HG03432 (cell line): ENCODE results near the gene GPR21.

Experiments
- ATAC-seq: cut with Tn5 transposase; IDR thresholded peaks from one replicate; pipeline ENCODE4 v1.9.1; 2021; ENCODE audit warnings: mild to moderate bottlenecking, moderate library complexity; ENCODE audit not compliant: unreplicated experiment

The GPR21 gene

GRCh38 chr9:123033352-123033751 lies at the start of gene GPR21:
Gene GPR21, plus strand, starts transcription at chr9:123033667. Its CDS starts 900 bp downstream, at chr9:123034567.
- no peak for ATAC-seq

- no peak for ATAC-seq
Observed at GRCh38 chr9:122986010-122986409, 47.5 kb upstream of the GPR21 start.

GRCh38 chr9:122988141-122988540 lies 45.3 kb upstream of the GPR21 start:
- no peak for ATAC-seq

- ATAC-seq: peak; percentile 87
Observed at GRCh38 chr9:122988920-122989621, 44.4 kb upstream of the GPR21 start.

GRCh38 chr9:122991370-122991830 lies 42.1 kb upstream of the GPR21 start:
- ATAC-seq: peak; percentile 58

GRCh38 chr9:122996586-122996985 lies 36.9 kb upstream of the GPR21 start:
- ATAC-seq: no peak

GRCh38 chr9:122998448-122998847 lies 35.0 kb upstream of the GPR21 start:
- ATAC-seq: no peak

- no peak for ATAC-seq
Observed at GRCh38 chr9:123000371-123001068, 32.9 kb upstream of the GPR21 start.

- ATAC-seq: no peak
Observed at GRCh38 chr9:123002754-123003153, 30.7 kb upstream of the GPR21 start.

- no peak for ATAC-seq
Observed at GRCh38 chr9:123003466-123003865, 30.0 kb upstream of the GPR21 start.

GRCh38 chr9:123005964-123006363 lies 27.5 kb upstream of the GPR21 start:
- no peak for ATAC-seq

- no peak for ATAC-seq
Observed at GRCh38 chr9:123007269-123007668, 26.2 kb upstream of the GPR21 start.

- ATAC-seq: no peak
Observed at GRCh38 chr9:123008909-123009308, 24.6 kb upstream of the GPR21 start.

- ATAC-seq: no peak
Observed at GRCh38 chr9:123011380-123011779, 22.1 kb upstream of the GPR21 start.

- ATAC-seq: no peak
Observed at GRCh38 chr9:123011878-123012528, 21.5 kb upstream of the GPR21 start.

GRCh38 chr9:123016631-123017030 lies 16.8 kb upstream of the GPR21 start:
- ATAC-seq: no peak

- no peak for ATAC-seq
Observed at GRCh38 chr9:123020796-123021195, 12.7 kb upstream of the GPR21 start.

GRCh38 chr9:123026425-123026824 lies 7.0 kb upstream of the GPR21 start:
- ATAC-seq: no peak

- no peak for ATAC-seq
Observed at GRCh38 chr9:123027517-123027916, 6.0 kb upstream of the GPR21 start.

GRCh38 chr9:123028136-123028535 lies 5.3 kb upstream of the GPR21 start:
- no peak for ATAC-seq

- ATAC-seq: no peak
Observed at GRCh38 chr9:123028973-123029372, 4.5 kb upstream of the GPR21 start.

GRCh38 chr9:123031963-123032362 lies 1.5 kb upstream of the GPR21 start:
- no peak for ATAC-seq
